IPS DF 6.9 (cell line): ENCODE measurements around the gene ATF3.

Source experiments
- DNase-seq: peaks from one replicate; pipeline ENCODE4 v3.0.0-alpha.2; 2013; ENCODE audit warnings: low read depth, low spot score
- H3K27ac ChIP-seq: one replicate; pipeline ENCODE4 v1.5.1; 2013; ENCODE audit warnings: low read length, control low read depth
- H3K27me3 ChIP-seq: 2 replicates; pipeline ENCODE4 v1.6.1; 2013; ENCODE audit warnings: mild to moderate bottlenecking, low read length; ENCODE audit not compliant: control insufficient read depth, insufficient read depth
- H3K36me3 ChIP-seq: 2 replicates; pipeline ENCODE4 v1.6.1; 2013; ENCODE audit warnings: low read length; ENCODE audit not compliant: control insufficient read depth, insufficient read depth
- H3K4me1 ChIP-seq: 2 replicates; pipeline ENCODE4 v1.6.1; 2013; ENCODE audit warnings: low read length; ENCODE audit not compliant: control insufficient read depth, insufficient read depth
- H3K4me3 ChIP-seq: 2 replicates; pipeline ENCODE4 v1.5.1; 2013; ENCODE audit warnings: mild to moderate bottlenecking, low read length
- H3K9me3 ChIP-seq: 2 replicates; pipeline ENCODE4 v1.6.1; 2013; ENCODE audit warnings: low read length, inconsistent platforms; ENCODE audit not compliant: control insufficient read depth, insufficient read depth
- WGBS: extraction: QIAGEN DNeasy Blood & Tissue Kit; methylation state at CpG from one replicate; pipeline ENCODE4 v1.1.7; 2013; ENCODE audit warnings: mixed read lengths, missing lambda C conversion rate; ENCODE audit not compliant: insufficient read length, insufficient coverage; 5-methylcytosine and 5-hydroxymethylcytosine counted together

Gene ATF3

DNA sequence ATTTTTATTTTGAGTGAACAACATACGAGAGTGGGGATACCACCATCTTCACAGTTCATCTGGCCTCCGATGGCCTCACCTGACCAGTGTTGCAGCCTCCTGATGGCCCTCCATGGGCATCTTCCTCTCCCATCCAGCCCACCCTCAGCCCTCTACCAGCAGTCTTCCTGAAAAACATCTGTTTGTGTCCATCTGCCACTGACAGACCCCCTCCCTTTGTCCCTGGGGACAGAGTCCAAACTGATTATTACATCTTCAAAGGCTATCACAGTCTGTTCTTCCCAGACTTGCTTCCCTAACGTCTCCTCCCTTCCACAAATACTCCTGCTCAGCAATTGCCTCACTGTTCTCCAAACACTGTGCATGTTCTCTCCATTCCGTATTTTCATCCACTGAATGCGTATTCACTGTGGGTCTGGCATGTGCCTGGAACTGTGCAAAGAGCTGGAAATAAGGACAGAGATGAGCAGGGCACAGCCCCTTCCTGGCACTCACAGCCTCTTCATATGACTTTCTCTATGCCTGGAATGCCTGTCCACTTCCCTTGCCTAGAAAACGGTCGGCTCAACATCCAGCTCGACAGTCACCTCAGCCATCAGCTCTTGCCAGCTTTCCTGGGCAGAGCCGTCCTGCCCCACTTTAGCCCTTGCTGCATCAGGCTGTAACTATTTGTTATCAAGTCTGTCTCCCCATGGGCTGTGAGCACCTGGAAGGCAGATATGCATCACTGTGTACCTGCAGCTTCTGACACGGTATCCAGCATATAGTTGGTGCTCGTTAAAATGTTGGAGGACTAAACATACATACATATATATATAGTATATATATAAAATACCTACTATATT is 8.3 kb upstream of the ATF3 start:
- Histone ChIP-seq H3K4me1 (peaks cover 2% of the 10 kb centered on the region), H3K9me3 (no peaks in the 10 kb centered on the region), H3K27me3 (no peaks in the 10 kb centered on the region), H3K36me3 (no peaks in the 10 kb centered on the region), H3K27ac (no peak overlapping the region), H3K4me3 (no peak overlapping the region)
- WGBS: no CpG with 5 or more reads among the region's 11 CpGs
- DNase-seq: no peak

GRCh38 chr1:212600980-212601379 is 7.6 kb upstream of the ATF3 start:
- no peak for DNase-seq
- no CpG with 5 or more reads among the region's 2 CpGs for WGBS

GRCh38 chr1:212601524-212601923 is 7.0 kb upstream of the ATF3 start:
- no peak for DNase-seq
- H3K36me3 ChIP-seq: no peaks in the 10 kb centered on the region
- peaks cover 3% of the 10 kb centered on the region; the same call in 1 of the 2 replicates for H3K27me3 ChIP-seq
- no peak overlapping the region for H3K4me3 ChIP-seq
- no peak overlapping the region for H3K27ac ChIP-seq
- peaks cover under 1% of the 10 kb centered on the region; the same call in 1 of the 2 replicates for H3K4me1 ChIP-seq
- 100% methylated on average over 1 of the region's 2 CpGs for WGBS
- H3K9me3 ChIP-seq: no peaks in the 10 kb centered on the region

More at GRCh38 chr1:212600980-212601379, 7.6 kb upstream of the ATF3 start:
- Histone ChIP-seq H3K4me3 (no peak overlapping the region), H3K36me3 (no peaks in the 10 kb centered on the region), H3K4me1 (peaks cover 1% of the 10 kb centered on the region; the same call in 1 of the 2 replicates), H3K27me3 (no peaks in the 10 kb centered on the region), H3K9me3 (no peaks in the 10 kb centered on the region), H3K27ac (no peak overlapping the region)

GRCh38 chr1:212605441-212606394 is 2.8 kb upstream of the ATF3 start:
- Histone ChIP-seq H3K4me1 (peaks cover 3% of the 10 kb centered on the region), H3K4me3 (no peak overlapping the region), H3K27ac (no peak overlapping the region), H3K36me3 (no peaks in the 10 kb centered on the region), H3K27me3 (peaks cover 15% of the 10 kb centered on the region), H3K9me3 (no peaks in the 10 kb centered on the region)
- DNase-seq: no peak
- no CpG with 5 or more reads among the region's 9 CpGs for WGBS

DNA sequence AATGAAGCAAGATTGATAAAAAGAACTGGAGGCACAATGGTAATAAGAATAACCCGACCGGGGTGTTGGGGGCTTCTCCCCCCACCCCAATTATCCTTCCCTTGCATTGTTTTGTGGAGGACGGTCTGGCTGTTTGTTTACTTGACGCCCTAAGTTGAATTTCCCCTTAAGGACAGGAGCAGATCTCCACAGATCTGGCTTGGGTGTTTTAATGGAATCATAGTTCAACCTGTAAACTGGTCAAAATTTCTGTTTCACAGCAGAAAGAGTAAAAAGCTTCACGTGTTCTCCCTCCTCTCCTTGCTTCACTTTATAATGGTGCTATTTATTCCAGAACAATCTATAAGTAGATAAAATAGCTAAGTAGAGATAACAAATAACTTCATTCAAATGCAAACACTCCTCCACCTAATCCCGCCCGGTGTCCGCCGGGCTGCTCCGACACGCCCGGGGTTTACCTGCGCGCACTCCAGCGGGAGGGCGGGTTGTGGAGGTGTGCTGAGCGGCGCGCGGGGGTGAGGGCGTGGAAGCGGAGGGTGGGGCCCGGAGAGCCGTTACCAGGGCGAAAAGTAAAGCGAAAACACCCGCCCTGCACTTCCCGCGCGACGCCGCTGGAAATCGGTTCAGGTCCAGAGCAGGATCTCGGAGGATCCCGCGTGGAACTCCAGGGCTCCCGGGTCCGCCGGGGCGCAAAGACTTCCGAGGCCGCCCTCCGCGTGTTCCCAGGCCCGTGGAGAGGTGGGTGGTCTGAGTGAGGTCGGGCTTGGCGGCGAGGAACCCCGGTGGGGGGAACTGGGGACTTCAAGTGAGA is 2.0 kb upstream of the ATF3 start:
- Histone ChIP-seq H3K27ac (no peak overlapping the region), H3K36me3 (no peaks in the 10 kb centered on the region), H3K9me3 (no peaks in the 10 kb centered on the region), H3K27me3 (peaks cover 15% of the 10 kb centered on the region), H3K4me3 (peak overlapping the region; percentile 62; the same call in 1 of the 2 replicates), H3K4me1 (peaks cover 3% of the 10 kb centered on the region)
- no CpG with 5 or more reads among the region's 49 CpGs for WGBS
- DNase-seq: no peak

DNA sequence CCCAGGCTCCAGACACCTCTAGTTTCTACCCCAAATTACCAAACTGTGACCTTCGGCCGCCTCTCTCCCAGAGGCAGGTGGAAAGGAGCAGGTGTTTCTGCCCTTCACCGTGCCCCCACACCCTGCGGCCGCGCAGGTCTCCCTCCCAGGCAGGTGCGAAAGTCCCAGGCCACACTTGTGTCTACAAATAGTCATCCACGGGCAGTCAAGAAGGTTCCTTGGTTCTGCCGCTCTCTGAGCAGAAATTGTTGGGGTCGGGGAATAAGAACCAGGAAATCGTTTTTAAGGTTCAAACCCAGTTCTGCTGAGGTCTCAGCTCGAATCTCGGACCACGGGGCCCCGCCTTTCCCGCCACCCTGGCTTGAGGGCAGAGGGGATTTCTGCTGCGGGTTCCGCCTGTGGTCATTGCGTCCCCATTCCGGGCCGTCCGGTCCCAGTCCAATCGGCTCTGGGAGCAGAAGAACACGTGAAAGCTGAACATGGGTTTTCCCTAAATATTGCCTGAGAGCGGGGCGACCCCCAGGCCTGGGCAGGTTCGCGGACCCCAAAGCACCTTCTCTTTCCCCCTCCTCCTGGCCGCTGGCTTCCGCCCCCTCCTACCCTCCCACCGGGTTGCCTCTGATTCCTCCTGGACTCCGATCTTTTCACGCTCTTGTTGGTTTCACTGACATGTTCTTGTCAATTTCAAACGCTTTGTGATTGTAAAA is 1.2 kb upstream of the ATF3 start:
- DNase-seq: no peak
- H3K9me3 ChIP-seq: no peaks in the 10 kb centered on the region
- WGBS: no CpG with 5 or more reads among the region's 34 CpGs
- peak overlapping the region; percentile 62; the same call in 1 of the 2 replicates for H3K4me3 ChIP-seq
- no peak overlapping the region for H3K27ac ChIP-seq
- peaks cover 5% of the 10 kb centered on the region for H3K4me1 ChIP-seq
- peaks cover 15% of the 10 kb centered on the region for H3K27me3 ChIP-seq
- no peaks in the 10 kb centered on the region for H3K36me3 ChIP-seq

DNA sequence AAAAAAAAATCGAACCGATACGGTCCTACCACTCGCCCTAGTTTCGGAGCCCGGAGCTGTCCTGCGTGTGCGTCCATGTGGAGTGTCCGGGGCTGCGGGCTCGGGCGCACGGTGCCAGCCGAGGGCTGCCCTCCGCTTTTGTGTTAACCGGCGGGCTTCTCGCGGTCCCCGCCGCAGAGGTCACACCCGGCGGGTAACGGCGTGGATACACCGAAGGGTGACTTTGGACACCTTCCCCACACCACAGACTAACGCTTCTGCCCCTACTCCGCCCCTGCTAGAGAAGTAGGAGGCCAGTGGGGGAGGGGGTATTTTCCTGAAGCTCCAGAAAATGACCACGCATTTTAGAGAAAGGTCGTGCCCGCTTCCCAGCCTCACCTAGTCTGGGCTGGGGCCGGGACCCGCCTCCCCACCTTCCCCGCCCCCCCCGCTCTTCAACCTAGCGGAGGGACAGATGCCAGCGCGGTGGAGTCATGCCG is 609 bp upstream of the ATF3 start:
- peak overlapping the region; percentile 62 for H3K4me3 ChIP-seq
- peaks cover 5% of the 10 kb centered on the region for H3K4me1 ChIP-seq
- H3K36me3 ChIP-seq: no peaks in the 10 kb centered on the region
- WGBS: no CpG with 5 or more reads among the region's 39 CpGs
- H3K9me3 ChIP-seq: no peaks in the 10 kb centered on the region
- no peak for DNase-seq
- peaks cover 15% of the 10 kb centered on the region for H3K27me3 ChIP-seq
- no peak overlapping the region for H3K27ac ChIP-seq

DNA sequence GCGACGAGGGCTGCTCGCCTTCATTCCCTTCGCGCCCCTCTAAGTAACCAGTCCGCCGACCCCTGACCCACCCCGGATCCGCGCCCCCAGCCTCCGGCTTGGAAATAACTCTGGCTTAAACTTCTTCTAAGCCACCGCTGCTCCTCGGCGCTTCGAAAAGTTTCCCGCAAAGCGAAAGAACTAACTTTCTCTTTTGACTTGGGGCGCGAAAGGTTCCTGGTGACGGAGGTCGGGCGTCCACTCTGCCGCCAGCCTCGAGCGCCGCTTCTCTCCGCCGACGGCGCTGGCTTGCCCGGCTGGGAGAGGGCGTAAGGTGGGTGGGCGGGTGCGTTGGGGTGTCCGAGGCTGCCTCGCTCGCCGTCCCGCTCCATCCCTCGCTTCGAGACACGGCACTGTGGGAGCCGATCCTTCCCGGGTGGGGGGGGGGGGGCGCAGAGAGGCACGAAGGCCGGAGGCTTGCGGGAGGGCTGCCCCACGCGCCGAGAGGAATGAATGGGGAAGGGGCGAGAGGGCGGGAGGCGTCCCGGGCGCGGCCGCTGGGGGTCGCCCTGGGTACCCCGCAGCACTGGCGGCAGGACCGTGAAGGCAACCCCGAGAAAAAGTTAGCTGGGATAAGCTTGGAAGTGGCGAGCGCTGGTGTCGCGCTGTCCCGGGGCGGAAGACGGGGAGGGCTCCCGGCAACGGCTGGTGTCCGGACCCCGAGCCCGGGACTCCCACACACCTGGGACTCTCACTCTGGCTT is 569 bp downstream of the ATF3 start:
- no peak overlapping the region for H3K27ac ChIP-seq
- no peak for DNase-seq
- no CpG with 5 or more reads among the region's 75 CpGs for WGBS
- H3K36me3 ChIP-seq: no peaks in the 10 kb centered on the region
- H3K27me3 ChIP-seq: peaks cover 15% of the 10 kb centered on the region
- H3K4me3 ChIP-seq: peak overlapping the region; percentile 62
- H3K4me1 ChIP-seq: peaks cover 7% of the 10 kb centered on the region
- no peaks in the 10 kb centered on the region for H3K9me3 ChIP-seq
